NB4 (cell line): Measurements from ENCODE around the gene KCNIP3.
A peak's percentile ranks its signal among the peaks of the same experiment; 100 is the strongest.

Source experiments
- DNase-seq: peaks from one replicate; pipeline ENCODE4 v3.0.0; 2010; ENCODE audit warnings: low read depth
- H3K4me3 ChIP-seq: one replicate; pipeline ENCODE4 v1.5.1; 2011; ENCODE audit warnings: mild to moderate bottlenecking, low read depth, low read length, moderate library complexity
- MYC ChIP-seq: IDR thresholded peaks from 2 replicates; pipeline ENCODE4 v1.6.1; 2011; ENCODE audit warnings: low read depth, low read length
- POLR2A ChIP-seq: IDR thresholded peaks from 2 replicates; pipeline ENCODE4 v1.6.1; 2011; ENCODE audit warnings: mild to moderate bottlenecking; ENCODE audit not compliant: insufficient read length; ENCODE audit errors: extremely low read depth
- TF ChIP-seq, protein P1 (sequence below): IDR thresholded peaks from one replicate; pipeline ENCODE4 v1.5.1; 2012; ENCODE audit warnings: low read depth, low read length
- TF ChIP-seq, protein P2 (sequence below): IDR thresholded peaks from 2 replicates; pipeline ENCODE4 v1.6.1; 2011; ENCODE audit warnings: low read depth, low read length

The KCNIP3 gene

DNA sequence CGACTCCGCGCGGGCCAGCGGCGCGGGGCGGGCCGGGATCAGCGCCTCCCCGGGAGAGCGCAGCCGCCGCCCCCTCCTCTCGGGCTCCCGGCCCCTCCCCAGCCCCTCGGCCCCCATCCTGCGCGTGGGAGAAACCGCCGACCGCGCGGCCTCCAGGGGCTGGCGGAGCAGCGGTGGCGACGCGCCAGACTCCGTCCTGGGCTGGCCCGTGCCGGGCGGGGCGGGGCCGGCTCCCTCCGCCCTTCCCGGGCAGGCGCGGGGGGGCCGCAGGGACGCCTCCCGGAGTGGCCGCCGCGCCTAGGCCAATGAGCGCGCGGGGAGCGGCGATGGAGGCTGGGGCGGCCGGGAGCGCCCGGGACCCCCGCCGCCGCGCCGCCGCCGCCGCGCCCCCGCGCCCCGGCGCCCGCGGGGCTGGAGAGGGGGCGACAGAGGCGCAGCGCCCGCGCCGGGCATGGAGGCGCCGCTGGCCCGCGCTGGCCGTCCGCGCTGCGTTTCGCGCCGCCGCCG lies 49.1 kb downstream of the KCNIP3 start:
- peak; percentile 48 for DNase-seq
- TF ChIP-seq MYC (no peak), POLR2A (no peak)
- TF ChIP-seq, protein P1, sequence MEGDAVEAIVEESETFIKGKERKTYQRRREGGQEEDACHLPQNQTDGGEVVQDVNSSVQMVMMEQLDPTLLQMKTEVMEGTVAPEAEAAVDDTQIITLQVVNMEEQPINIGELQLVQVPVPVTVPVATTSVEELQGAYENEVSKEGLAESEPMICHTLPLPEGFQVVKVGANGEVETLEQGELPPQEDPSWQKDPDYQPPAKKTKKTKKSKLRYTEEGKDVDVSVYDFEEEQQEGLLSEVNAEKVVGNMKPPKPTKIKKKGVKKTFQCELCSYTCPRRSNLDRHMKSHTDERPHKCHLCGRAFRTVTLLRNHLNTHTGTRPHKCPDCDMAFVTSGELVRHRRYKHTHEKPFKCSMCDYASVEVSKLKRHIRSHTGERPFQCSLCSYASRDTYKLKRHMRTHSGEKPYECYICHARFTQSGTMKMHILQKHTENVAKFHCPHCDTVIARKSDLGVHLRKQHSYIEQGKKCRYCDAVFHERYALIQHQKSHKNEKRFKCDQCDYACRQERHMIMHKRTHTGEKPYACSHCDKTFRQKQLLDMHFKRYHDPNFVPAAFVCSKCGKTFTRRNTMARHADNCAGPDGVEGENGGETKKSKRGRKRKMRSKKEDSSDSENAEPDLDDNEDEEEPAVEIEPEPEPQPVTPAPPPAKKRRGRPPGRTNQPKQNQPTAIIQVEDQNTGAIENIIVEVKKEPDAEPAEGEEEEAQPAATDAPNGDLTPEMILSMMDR = no peak
- TF ChIP-seq, protein P2, sequence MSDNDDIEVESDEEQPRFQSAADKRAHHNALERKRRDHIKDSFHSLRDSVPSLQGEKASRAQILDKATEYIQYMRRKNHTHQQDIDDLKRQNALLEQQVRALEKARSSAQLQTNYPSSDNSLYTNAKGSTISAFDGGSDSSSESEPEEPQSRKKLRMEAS = no peak
- H3K4me3 ChIP-seq = no peak overlapping the region

DNA sequence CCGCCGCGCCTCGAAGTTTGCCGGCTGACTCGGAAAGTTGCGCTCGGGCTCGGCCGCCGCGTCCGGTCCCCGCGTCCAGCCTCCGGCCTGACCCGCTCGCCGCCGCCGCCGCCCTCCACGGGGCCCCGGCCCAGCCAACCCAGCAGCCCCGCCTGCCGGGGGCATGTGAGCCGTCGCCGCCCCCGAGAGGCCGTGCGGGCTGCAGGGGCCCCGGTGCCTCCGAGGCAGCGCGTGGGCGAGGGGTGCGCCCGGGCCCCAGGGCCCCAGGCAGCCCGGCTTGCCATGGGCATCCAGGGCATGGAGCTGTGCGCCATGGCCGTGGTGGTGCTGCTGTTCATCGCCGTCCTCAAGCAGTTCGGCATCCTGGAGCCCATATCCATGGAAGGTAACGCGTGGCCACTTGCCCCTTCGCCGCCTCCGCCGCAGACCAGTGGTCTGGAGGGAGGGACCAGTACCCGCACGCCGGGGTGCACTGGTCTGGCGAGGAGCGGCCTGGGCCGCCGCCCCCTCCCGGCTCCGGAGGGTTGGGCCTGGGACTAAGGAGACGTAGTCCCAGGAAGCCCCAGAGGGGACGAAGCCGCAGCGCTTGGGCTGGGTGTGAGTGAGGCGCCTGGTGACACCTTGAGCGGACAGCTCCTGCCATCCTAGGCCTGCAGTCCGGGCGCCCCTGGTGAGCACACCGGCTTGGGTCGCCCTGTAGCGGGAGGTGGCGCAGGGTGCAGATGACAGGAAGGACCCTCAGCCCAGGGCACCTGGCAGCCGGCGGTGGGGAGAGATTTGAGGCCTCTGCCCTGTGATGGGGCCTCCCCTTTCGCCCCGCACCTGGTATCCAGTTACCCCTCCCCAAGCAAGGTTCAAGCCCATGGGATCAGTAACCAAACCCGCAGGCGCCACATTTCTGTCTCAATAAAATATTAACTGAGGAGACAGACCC lies 49.9 kb downstream of the KCNIP3 start:
- DNase-seq = no peak
- H3K4me3 ChIP-seq = no peak overlapping the region
- TF ChIP-seq POLR2A = no peak
- TF ChIP-seq, protein P2 = no peak
- TF ChIP-seq, protein P1 = no peak
- TF ChIP-seq MYC = no peak

DNA sequence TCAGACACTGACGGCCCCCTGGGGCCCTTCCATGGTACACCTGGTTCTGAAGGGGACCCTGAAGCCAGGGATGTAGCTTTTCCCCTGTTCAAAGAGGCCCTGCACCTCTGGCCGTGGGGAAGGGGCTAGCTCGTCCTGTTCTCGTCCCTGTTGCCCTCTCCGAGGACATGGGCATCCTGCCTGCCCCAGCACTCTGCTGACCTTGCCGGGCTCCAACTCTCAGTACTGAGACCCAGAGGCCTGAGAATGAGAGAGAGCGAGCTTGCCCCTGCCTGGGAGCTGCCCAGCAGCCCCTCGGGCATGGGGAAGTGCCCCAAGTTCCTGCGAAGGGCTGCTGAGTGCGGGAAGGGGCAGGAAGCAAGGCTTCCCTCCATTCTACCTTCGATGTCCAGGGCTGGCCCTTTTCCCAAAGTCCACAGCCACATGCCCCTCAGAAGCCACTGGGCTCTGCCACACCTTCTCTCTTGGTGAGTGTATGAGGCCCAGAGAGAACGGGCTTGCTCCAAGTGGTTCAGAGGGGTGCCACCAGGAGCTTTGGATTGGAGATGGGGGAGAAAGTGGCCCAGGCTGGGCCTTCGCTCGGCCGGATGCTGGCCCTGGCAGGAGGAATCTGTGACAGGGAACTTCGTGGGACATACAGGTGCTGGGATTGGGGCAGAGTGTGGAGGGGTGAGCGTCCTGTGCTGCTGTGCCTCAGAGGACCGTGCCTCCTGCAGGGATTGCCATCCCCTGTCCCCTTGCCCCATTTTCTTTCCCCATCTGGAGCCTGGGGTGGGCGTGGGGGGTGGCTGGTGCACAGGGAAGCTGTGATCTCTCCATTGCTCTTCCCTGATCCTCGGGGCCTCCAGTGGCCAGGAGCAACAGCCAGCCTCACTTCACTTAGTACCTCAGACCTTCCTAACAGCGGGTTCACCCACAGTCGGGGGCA lies 50.8 kb downstream of the KCNIP3 start:
- TF ChIP-seq, protein P1 = no peak
- TF ChIP-seq, protein P2 = no peak
- TF ChIP-seq MYC (no peak), POLR2A (no peak)
- no peak overlapping the region for H3K4me3 ChIP-seq
- DNase-seq = no peak

DNA sequence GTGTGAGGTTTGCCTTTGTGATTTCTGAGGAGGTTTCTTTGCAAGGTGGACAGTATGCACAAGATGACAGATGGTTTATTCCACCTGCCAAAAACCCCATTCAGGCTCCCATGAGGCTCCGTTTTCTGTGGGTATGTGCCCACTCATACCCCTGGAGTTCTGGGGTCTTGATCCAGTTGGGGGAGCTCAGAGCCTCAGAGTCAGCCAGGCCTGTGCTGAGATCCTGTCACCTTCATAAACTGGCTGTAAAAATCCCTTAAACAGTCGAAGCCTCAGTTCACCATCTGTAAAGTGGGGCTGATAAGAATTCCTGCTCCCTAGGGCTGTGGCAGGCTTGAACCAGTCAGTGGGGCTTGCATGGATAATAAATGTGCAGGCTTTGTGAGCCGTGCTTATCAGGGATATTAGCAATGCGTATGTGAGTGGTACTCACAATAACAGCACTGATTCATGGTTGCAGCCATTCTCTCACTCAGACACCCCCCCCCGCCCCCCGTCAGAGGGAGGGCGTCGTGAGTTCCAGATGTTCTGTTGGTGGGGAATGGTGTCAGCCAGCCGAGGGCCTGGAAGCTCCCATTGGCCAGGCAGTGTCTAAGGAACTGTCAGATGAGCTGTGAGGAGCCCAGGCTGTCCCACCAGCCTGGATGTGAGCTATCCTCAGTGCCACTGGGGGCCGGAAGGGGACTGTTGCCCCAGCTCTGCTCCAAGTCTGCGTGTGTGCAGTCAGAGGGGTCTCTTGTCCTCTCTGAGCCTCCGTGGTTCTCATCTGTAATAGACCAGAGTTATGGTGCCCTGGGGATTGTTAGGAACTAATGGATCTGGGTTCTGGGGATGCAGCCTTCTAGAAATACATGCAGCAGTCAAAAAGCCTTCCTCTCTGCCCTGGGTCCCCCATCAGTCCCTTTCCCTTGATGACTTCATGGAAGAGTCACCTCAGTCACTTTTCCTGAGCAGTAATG lies 51.7 kb downstream of the KCNIP3 start:
- no peak overlapping the region for H3K4me3 ChIP-seq
- no peak for DNase-seq
- TF ChIP-seq, protein P1 = no peak
- TF ChIP-seq MYC = no peak

DNA sequence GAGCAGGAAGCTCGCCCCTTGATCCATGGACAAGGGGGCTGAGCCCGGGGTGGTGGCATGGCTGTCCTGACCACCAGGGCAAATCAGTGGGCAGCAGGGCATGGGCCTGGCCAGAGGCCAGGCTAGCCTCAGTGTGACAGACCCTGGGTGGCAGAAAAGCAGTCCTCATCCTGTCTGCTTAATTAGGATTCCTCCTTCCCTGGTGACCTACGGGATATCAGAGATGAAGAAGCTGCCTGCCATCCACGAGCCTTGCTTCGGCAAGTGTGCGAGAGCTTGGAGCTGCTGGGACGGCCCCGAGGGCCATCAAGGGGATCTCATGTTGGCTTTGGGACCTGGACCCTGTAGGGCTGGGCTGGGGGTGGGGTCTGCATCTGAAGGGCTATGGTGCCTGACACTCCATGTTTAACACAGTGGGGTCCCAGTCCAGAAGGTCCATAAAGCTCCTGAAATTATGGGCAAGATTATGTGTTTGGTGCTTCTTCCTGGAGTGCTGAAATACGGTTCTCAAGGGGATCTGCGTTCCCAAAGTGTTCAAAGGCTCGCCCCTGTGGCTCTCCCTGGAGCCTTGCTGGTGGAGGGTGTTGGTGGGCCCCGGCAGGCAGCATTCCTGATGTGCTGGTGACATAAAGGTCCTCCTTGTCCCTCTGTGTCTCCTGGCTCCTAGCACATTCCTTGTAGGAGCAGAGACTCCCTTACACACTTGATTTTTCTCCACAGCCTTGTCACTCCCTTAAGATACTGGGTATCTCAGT lies 52.6 kb downstream of the KCNIP3 start:
- no peak overlapping the region for H3K4me3 ChIP-seq
- no peak for DNase-seq
- TF ChIP-seq, protein P1 = no peak
- no peak for TF ChIP-seq MYC
- TF ChIP-seq POLR2A = no peak
- TF ChIP-seq, protein P2 = no peak
